K562 (cell line): Measurements from ENCODE around the gene MYH11. TPM values are rescaled to one million over a fixed set of nuclear protein-coding genes. Genes with fewer than 3 reads are reported as not detected.

Source experiments
- ATAC-seq: fragments of 200-7000 bp; cut with Tn5 transposase; 3 replicates; pipeline ENCODE4 v1.9.1; 2020; ENCODE audit warnings: moderate library complexity
- BruUV-seq: library from RNA; stranded (reverse); fragments of 400-500 nt; replicated peaks from 2 replicates; lab custom pipeline; 2021; lab: Mats Ljungman, UMichigan
- CTCF ChIA-PET: fragments of 300-600 bp; formaldehyde crosslinking; extraction: SDS; loops from one replicate; lab custom pipeline; 2021; ENCODE audit warnings: low intra/inter-chr PET ratio; lab: Yijun Ruan, JAX
- POLR2A ChIA-PET: fragments of 300-600, 350-650 bp; sonication (Branson Sonifier 250); formaldehyde crosslinking; extraction: SDS; loops from one replicate; lab custom pipeline; 2021; ENCODE audit warnings: antibody characterized with exemption, inconsistent platforms; lab: Yijun Ruan, JAX
- DNase-seq, 4 experiments: peaks; one replicate each; pipeline versions ENCODE4 v3.0.0 to v3.0.0-alpha.2; 2011 to 2018; ENCODE audit warnings: low spot score in 3 of 4, mixed read lengths in 3 of 4; ENCODE audit errors: extremely low read depth in 1 of 4
- FAIRE-seq: peaks from 2 replicates; lab custom pipeline; 2011; peaks lifted over from hg19 to GRCh38; lab: Jason Lieb, UNC
- H2AFZ ChIP-seq: 2 replicates; pipeline ENCODE4 v1.6.0; 2011; ENCODE audit warnings: low read depth, low read length, control low read depth, inconsistent platforms
- H3K27ac ChIP-seq: fragments of 200-600 bp; 3 replicates; pipeline ENCODE4 v1.8.0; 2011; ENCODE audit warnings: low read depth, mild to moderate bottlenecking, control low read depth, inconsistent platforms, low read length, moderate library complexity, mixed read lengths; ENCODE audit errors: extremely low read depth
- H3K27me3 ChIP-seq, 2 experiments: fragments of 300-600 bp in 1 of 2; 2 replicates in 1 of 2; 3 replicates in 1 of 2; pipeline versions ENCODE4 v1.6.0 to v1.8.0; 2011; ENCODE audit warnings: inconsistent platforms in 2 of 2, low read length in 2 of 2, mild to moderate bottlenecking in 1 of 2, mixed read lengths in 1 of 2, moderate library complexity in 1 of 2; ENCODE audit not compliant: control insufficient read depth in 2 of 2, insufficient read depth in 2 of 2
- H3K36me3 ChIP-seq: fragments of 300-600 bp; 3 replicates; pipeline ENCODE4 v1.8.0; 2011; ENCODE audit warnings: mild to moderate bottlenecking, low read length, inconsistent platforms; ENCODE audit not compliant: control insufficient read depth, insufficient read depth
- H3K4me1 ChIP-seq, 2 experiments: fragments of 200-600 bp in 1 of 2; replicated peaks in 1 of 2; 2 replicates in 1 of 2; 3 replicates in 1 of 2; pipeline versions ENCODE4 v1.5.1 to v1.8.0; 2011; ENCODE audit warnings: inconsistent platforms in 2 of 2, low read length in 2 of 2, mild to moderate bottlenecking in 1 of 2, mixed read lengths in 1 of 2, moderate library complexity in 1 of 2; ENCODE audit not compliant: control insufficient read depth in 2 of 2, insufficient read depth in 2 of 2
- H3K4me2 ChIP-seq: 2 replicates; pipeline ENCODE4 v1.6.1; 2011; ENCODE audit warnings: low read length, control low read depth, inconsistent platforms, mixed read lengths; ENCODE audit not compliant: insufficient read depth
- H3K4me3 ChIP-seq: fragments of 200-600 bp; sonication (generic), shearing (Covaris generic); 2 replicates; pipeline ENCODE4 v1.5.1; 2016; ENCODE audit warnings: control low read depth, inconsistent platforms
- H3K79me2 ChIP-seq: fragments of 200-600 bp; 3 replicates; pipeline ENCODE4 v1.8.0; 2011; ENCODE audit warnings: low read length, inconsistent platforms; ENCODE audit not compliant: control insufficient read depth, insufficient read depth
- H3K9ac ChIP-seq, 2 experiments: 2 replicates each; pipeline versions ENCODE4 v1.6.0 to v1.6.1; 2011; ENCODE audit warnings: low read depth in 2 of 2, low read length in 2 of 2, control low read depth in 1 of 2, inconsistent platforms in 1 of 2, mild to moderate bottlenecking in 1 of 2, mixed read lengths in 1 of 2; ENCODE audit not compliant: insufficient read depth in 1 of 2
- H3K9me1 ChIP-seq: one replicate; pipeline ENCODE4 v1.6.0; 2011; ENCODE audit warnings: inconsistent platforms, mild to moderate bottlenecking, low read length, moderate library complexity; ENCODE audit not compliant: control insufficient read depth, insufficient read depth
- H3K9me3 ChIP-seq: replicated peaks from 2 replicates; pipeline ENCODE4 v1.5.1; 2011; ENCODE audit warnings: low read depth, low read length, inconsistent platforms; ENCODE audit not compliant: control insufficient read depth, insufficient read depth
- H4K20me1 ChIP-seq: replicated peaks from 2 replicates; pipeline ENCODE4 v1.6.1; 2011; ENCODE audit warnings: low read length, inconsistent platforms, mixed read lengths; ENCODE audit not compliant: control insufficient read depth, insufficient read depth
- RHOXF2B ChIP-seq: fragments of 250-450 bp; sonication (Bioruptor Pico); conservative IDR thresholded peaks from 2 replicates; pipeline ENCODE4 v1.5.1; 2021
- ZNF384 ChIP-seq: IDR thresholded peaks from 2 replicates; pipeline ENCODE4 v1.6.1; 2012; ENCODE audit warnings: low read depth, low read length, improper control_type of control experiment
- ZNF696 ChIP-seq: fragments of 250-450 bp; sonication (Bioruptor Pico); conservative IDR thresholded peaks from 2 replicates; pipeline ENCODE4 v1.4.0; 2020; ENCODE audit warnings: mild to moderate bottlenecking, moderate library complexity
- WGBS: fragments of 100-300 bp; shearing (Covaris generic); methylation state at CpG from one replicate; pipeline ENCODE4 v1.1.6; 2016; ENCODE audit warnings: low coverage, mixed read lengths; ENCODE audit not compliant: insufficient coverage; ENCODE audit errors: missing lambda C conversion rate; 5-methylcytosine and 5-hydroxymethylcytosine counted together
- in situ Hi-C: fragments of 300-500 bp; cut with MboI; formaldehyde crosslinking; loops from 4 replicates; pipeline ENCODE4 v1.15.0; 2018; ENCODE audit warnings: inconsistent platforms, mixed read lengths
- intact Hi-C: fragments of 100-400 bp; cut with micrococcal nuclease; formaldehyde crosslinking; loops from 2 replicates; pipeline ENCODE4 v1.14.2; 2022
- polyA plus RNA-seq, 8 experiments: library from polyadenylated mRNA; depleted of rRNA in 4 of 8; stranded (reverse) in 5 of 8; unstranded in 3 of 8; fragments of >200 nt; fragmentation: Nextera tagmentation in 2 of 8; fragmentation: Illumina TruSeq in 1 of 8; extraction: Ambion mirVana in 2 of 8; extraction: Trizol in 1 of 8; gene quantifications; 2 replicates each; pipeline versions ENCODE4 v1.2.1 to v1.2.3, GENCODE V29; 2011 to 2014; ENCODE audit warnings: inconsistent platforms in 1 of 8, missing spikeins in 1 of 8
- total RNA-seq, 7 experiments: library from RNA; depleted of rRNA in 6 of 7; stranded (reverse); fragments of >200 nt in 6 of 7; fragmentation: Illumina TruSeq in 2 of 7; extraction: Trizol in 2 of 7; gene quantifications; 2 replicates each; pipeline versions ENCODE4 v1.2.1 to v1.2.3, GENCODE V29; 2011 to 2021; ENCODE audit warnings: low replicate concordance in 1 of 7
- TF ChIP-seq, protein P1 (sequence below): sonication (generic); formaldehyde crosslinking; IDR thresholded peaks from 2 replicates; pipeline ENCODE4 v1.8.1; 2023; ENCODE audit warnings: mild to moderate bottlenecking, missing genetic modification reagents
- TF ChIP-seq, protein P2 (sequence below): fragments of 250-450 bp; sonication (Bioruptor Pico); IDR thresholded peaks from 2 replicates; pipeline ENCODE4 v1.4.0; 2020; ENCODE audit warnings: mild to moderate bottlenecking, moderate library complexity, borderline replicate concordance

The MYH11 gene
- total and polyA plus RNA-seq, 9 of the 15 experiments (the other 6 are each of a cell fraction or from before 2014, with no cell fraction given): 0.05 to 0.47 (median 0.08) TPM; not detected in 5

DNA sequence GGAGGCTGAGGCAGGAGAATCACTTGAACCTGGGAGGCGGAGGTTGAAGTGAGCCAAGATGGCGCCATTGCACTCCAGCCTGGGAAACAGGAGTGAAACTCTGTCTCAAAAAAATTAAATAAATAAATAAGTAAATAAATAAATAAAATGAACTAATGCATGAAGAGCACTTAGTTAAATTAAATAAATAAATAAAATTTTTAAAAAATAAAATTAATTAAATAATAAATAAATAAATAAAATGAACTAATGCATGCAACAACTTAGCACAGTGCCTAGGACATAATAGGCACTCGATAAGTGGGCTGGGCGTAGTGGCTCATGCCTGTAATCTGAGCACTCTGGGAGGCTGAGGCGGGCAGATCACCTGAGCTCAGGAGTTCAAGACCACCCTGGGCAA is 47.1 kb upstream of the MYH11 start:
- peaks cover 4 to 10% of the 10 kb centered on the region in 2 experiments; a peak in 3 of 5 replicates for H3K4me1 ChIP-seq
- intact Hi-C loops: no loop called here
- H3K9me3 ChIP-seq: no peaks in the 10 kb centered on the region

More for the DNA sequence above, 47.1 kb upstream of the MYH11 start:
- in situ Hi-C loops: no loop called here
- no peaks in the 10 kb centered on the region for H3K9me1 ChIP-seq
- ChIA-PET POLR2A (interaction anchor here (1.3 kb wide), 1 partner anchor 48 kb away, joined by 3 read pairs; no protein-coding TSS in a partner anchor), CTCF (no interaction called here)
- ATAC-seq (no peak), FAIRE-seq (no peak), DNase-seq (no peak)
- no peaks in the 10 kb centered on the region for H3K79me2 ChIP-seq
- 79% methylated on average over 5 of the region's 5 CpGs for WGBS
- no peak overlapping the region for H3K27ac ChIP-seq
- H3K36me3 ChIP-seq: no peaks in the 10 kb centered on the region
- H2AFZ ChIP-seq: no peak overlapping the region
- no peak overlapping the region for H3K9ac ChIP-seq
- no peaks in the 10 kb centered on the region for H4K20me1 ChIP-seq
- H3K4me2 ChIP-seq: no peak overlapping the region
- H3K4me3 ChIP-seq: no peak overlapping the region
- TF ChIP-seq ZNF696 (CRISPR knock-in tag) (no peak), ZNF384 (no peak), RHOXF2B (CRISPR knock-in tag) (no peak)
- TF ChIP-seq, protein P1, sequence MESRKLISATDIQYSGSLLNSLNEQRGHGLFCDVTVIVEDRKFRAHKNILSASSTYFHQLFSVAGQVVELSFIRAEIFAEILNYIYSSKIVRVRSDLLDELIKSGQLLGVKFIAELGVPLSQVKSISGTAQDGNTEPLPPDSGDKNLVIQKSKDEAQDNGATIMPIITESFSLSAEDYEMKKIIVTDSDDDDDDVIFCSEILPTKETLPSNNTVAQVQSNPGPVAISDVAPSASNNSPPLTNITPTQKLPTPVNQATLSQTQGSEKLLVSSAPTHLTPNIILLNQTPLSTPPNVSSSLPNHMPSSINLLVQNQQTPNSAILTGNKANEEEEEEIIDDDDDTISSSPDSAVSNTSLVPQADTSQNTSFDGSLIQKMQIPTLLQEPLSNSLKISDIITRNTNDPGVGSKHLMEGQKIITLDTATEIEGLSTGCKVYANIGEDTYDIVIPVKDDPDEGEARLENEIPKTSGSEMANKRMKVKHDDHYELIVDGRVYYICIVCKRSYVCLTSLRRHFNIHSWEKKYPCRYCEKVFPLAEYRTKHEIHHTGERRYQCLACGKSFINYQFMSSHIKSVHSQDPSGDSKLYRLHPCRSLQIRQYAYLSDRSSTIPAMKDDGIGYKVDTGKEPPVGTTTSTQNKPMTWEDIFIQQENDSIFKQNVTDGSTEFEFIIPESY (CRISPR knock-in tag): 0 out of 2 replicates have a peak, but pooled peaks have one; percentile 15
- TF ChIP-seq, protein P2, sequence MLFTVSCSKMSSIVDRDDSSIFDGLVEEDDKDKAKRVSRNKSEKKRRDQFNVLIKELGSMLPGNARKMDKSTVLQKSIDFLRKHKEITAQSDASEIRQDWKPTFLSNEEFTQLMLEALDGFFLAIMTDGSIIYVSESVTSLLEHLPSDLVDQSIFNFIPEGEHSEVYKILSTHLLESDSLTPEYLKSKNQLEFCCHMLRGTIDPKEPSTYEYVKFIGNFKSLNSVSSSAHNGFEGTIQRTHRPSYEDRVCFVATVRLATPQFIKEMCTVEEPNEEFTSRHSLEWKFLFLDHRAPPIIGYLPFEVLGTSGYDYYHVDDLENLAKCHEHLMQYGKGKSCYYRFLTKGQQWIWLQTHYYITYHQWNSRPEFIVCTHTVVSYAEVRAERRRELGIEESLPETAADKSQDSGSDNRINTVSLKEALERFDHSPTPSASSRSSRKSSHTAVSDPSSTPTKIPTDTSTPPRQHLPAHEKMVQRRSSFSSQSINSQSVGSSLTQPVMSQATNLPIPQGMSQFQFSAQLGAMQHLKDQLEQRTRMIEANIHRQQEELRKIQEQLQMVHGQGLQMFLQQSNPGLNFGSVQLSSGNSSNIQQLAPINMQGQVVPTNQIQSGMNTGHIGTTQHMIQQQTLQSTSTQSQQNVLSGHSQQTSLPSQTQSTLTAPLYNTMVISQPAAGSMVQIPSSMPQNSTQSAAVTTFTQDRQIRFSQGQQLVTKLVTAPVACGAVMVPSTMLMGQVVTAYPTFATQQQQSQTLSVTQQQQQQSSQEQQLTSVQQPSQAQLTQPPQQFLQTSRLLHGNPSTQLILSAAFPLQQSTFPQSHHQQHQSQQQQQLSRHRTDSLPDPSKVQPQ (CRISPR knock-in tag): no peak
- no peaks in the 10 kb centered on the region for H3K27me3 ChIP-seq
- no TSS peak for BruUV-seq
